A549 (cell line): ENCODE measurements around the gene EPOP. TPM values are rescaled to one million over a fixed set of nuclear protein-coding genes. Genes with fewer than 3 reads are reported as not detected.
A peak's percentile ranks its signal among the peaks of the same experiment; 100 is the strongest.

Experiments used
- ATAC-seq, 2 experiments: fragments of 200-7000 bp in 1 of 2; fragments of >200 bp in 1 of 2; cut with Nextera tagmentation in 1 of 2; cut with Tn5 transposase in 1 of 2; 3 replicates each; pipeline versions ENCODE4 v1.8.0 to v1.9.1; 2018 to 2020; ENCODE audit warnings: mild to moderate bottlenecking in 1 of 2, moderate library complexity in 1 of 2
- CTCF ChIA-PET: fragments of 300-600 bp; sonication (Branson Sonifier 250); formaldehyde crosslinking; extraction: SDS; loops from one replicate; lab custom pipeline; 2021; ENCODE audit warnings: antibody characterized with exemption, inconsistent platforms; lab: Yijun Ruan, JAX
- POLR2A ChIA-PET: fragments of 350-600 bp; formaldehyde crosslinking; extraction: SDS; loops from one replicate; lab custom pipeline; 2021; ENCODE audit warnings: antibody characterized with exemption, inconsistent platforms; lab: Yijun Ruan, JAX
- DNase-seq, 2 experiments: peaks; one replicate each; pipeline versions ENCODE4 v3.0.0 to v3.0.0-alpha.2; 2011 to 2016; ENCODE audit warnings: low read depth in 1 of 2, low spot score in 1 of 2
- FAIRE-seq: peaks from 2 replicates; lab custom pipeline; 2011; peaks lifted over from hg19 to GRCh38; lab: Jason Lieb, UNC
- H3K27ac ChIP-seq, 2 experiments: fragments of >200 bp; sonication (Bioruptor Twin); formaldehyde crosslinking; 3 replicates each; pipeline ENCODE4 v1.5.1; 2016 to 2017
- H3K4me1 ChIP-seq: fragments of >200 bp; sonication (Bioruptor Twin); formaldehyde crosslinking; 3 replicates; pipeline ENCODE4 v1.6.1; 2016
- H3K4me2 ChIP-seq: fragments of >200 bp; sonication (Bioruptor Twin); formaldehyde crosslinking; 3 replicates; pipeline ENCODE4 v1.6.1; 2016
- H3K4me3 ChIP-seq: fragments of >200 bp; sonication (Bioruptor Twin); formaldehyde crosslinking; 3 replicates; pipeline ENCODE4 v1.5.1; 2016
- H3K9me3 ChIP-seq: fragments of >200 bp; sonication (Bioruptor Twin); formaldehyde crosslinking; 3 replicates; pipeline ENCODE4 v1.6.1; 2016
- CBX8 ChIP-seq: fragments of 200-600 bp; sonication (generic); IDR thresholded peaks from 2 replicates; pipeline ENCODE4 v1.6.1; 2016
- CHD4 ChIP-seq: fragments of 200-600 bp; sonication (generic); IDR thresholded peaks from 2 replicates; pipeline ENCODE4 v1.6.1; 2016; ENCODE audit warnings: antibody characterized with exemption, mild to moderate bottlenecking, borderline replicate concordance
- CTCF ChIP-seq: fragments of >200 bp; sonication (Bioruptor Twin); formaldehyde crosslinking; IDR thresholded peaks from 3 replicates; pipeline ENCODE4 v1.5.1; 2016
- FOSL2 ChIP-seq, 2 experiments: fragments of 450-650 bp in 1 of 2; fragments of >200 bp in 1 of 2; sonication (Bioruptor Twin) in 1 of 2; formaldehyde crosslinking; IDR thresholded peaks; 2 replicates each; pipeline versions ENCODE4 v1.5.0 to v1.6.1; 2016 to 2020; ENCODE audit warnings: mild to moderate bottlenecking in 1 of 2, moderate library complexity in 1 of 2
- HEYL ChIP-seq: fragments of 250-450 bp; sonication (Bioruptor Pico); IDR thresholded peaks from 2 replicates; pipeline ENCODE4 v1.8.0; 2021; ENCODE audit warnings: mild to moderate bottlenecking, moderate library complexity
- HOXA7 ChIP-seq: fragments of 250-450 bp; sonication (Bioruptor Pico); IDR thresholded peaks from 2 replicates; pipeline ENCODE4 v1.5.0; 2020; ENCODE audit warnings: mild to moderate bottlenecking, moderate library complexity
- JUNB ChIP-seq: fragments of >200 bp; sonication (Bioruptor Twin); formaldehyde crosslinking; IDR thresholded peaks from 2 replicates; pipeline ENCODE4 v1.6.1; 2016
- KDM5A ChIP-seq: fragments of 200-600 bp; sonication (generic); IDR thresholded peaks from 2 replicates; pipeline ENCODE4 v1.6.1; 2016; ENCODE audit warnings: antibody characterized with exemption, mild to moderate bottlenecking
- MYC ChIP-seq: IDR thresholded peaks from 2 replicates; pipeline ENCODE4 v1.6.1; 2012; ENCODE audit warnings: mild to moderate bottlenecking, inconsistent platforms, low read length, improper control_type of control experiment, borderline replicate concordance
- NFE2L2 ChIP-seq: fragments of 150-350 bp; conservative IDR thresholded peaks from 2 replicates; pipeline ENCODE4 v1.6.1; 2014; ENCODE audit warnings: low read length
- NR3C1 ChIP-seq: fragments of >200 bp; sonication (Bioruptor Twin); formaldehyde crosslinking; IDR thresholded peaks from 3 replicates; pipeline ENCODE4 v1.6.1; 2017
- PHF8 ChIP-seq: fragments of 200-600 bp; sonication (generic); IDR thresholded peaks from 2 replicates; pipeline ENCODE4 v1.6.1; 2016; ENCODE audit warnings: low read depth, mild to moderate bottlenecking, antibody characterized with exemption, moderate library complexity, borderline replicate concordance
- POLR2A ChIP-seq: IDR thresholded peaks from 2 replicates; pipeline ENCODE4 v1.6.1; 2012; ENCODE audit warnings: mild to moderate bottlenecking, low read length
- RAD21 ChIP-seq, 2 experiments: fragments of >200 bp in 1 of 2; sonication (Bioruptor Twin) in 1 of 2; formaldehyde crosslinking in 1 of 2; IDR thresholded peaks in 1 of 2; conservative IDR thresholded peaks in 1 of 2; 2 replicates in 1 of 2; 3 replicates in 1 of 2; pipeline ENCODE4 v1.6.1; 2012 to 2018; ENCODE audit warnings: inconsistent platforms in 1 of 2
- RNF2 ChIP-seq: fragments of 200-600 bp; sonication (generic); IDR thresholded peaks from 2 replicates; pipeline ENCODE4 v1.6.1; 2016; ENCODE audit warnings: low read depth, mild to moderate bottlenecking, antibody characterized with exemption, moderate library complexity, borderline replicate concordance
- SMC3 ChIP-seq: fragments of >200 bp; sonication (Bioruptor Twin); formaldehyde crosslinking; IDR thresholded peaks from 3 replicates; pipeline ENCODE4 v1.6.1; 2018; ENCODE audit warnings: inconsistent platforms
- WGBS: methylation state at CpG from one replicate; pipeline ENCODE4 v1.1.6; 2017; ENCODE audit errors: missing lambda C conversion rate; 5-methylcytosine and 5-hydroxymethylcytosine counted together
- polyA plus RNA-seq, 4 experiments: library from polyadenylated mRNA; depleted of rRNA in 3 of 4; stranded (reverse); fragments of >200 nt; fragmentation: RNase III in 1 of 4; extraction: RNeasy Plus Mini Kit Qiagen cat#74134 plus additional on column Dnase treatment in 1 of 4; gene quantifications; 2 replicates in 3 of 4; 3 replicates in 1 of 4; pipeline ENCODE4 v1.2.3, GENCODE V29; 2011 to 2017
- TF ChIP-seq, protein P1 (sequence below): IDR thresholded peaks from 2 replicates; pipeline ENCODE4 v1.6.1; 2012

The EPOP gene
- polyA plus RNA-seq, 2 of the 4 experiments (the other 2 are of a cell fraction), result 5.1 to 12.1 TPM

GRCh38 chr17:38663125-38663751 lies 11.5 kb downstream of the EPOP start:
- POLR2A ChIA-PET, result interaction anchor here (0.9 to 1.5 kb wide), 2 partner anchors 79 to 105 kb away, joined by 4 to 7 read pairs; no protein-coding TSS in a partner anchor
- H3K27ac ChIP-seq, result 0 out of 6 replicates have a peak overlapping the region, but pooled peaks of 1 of the 2 experiments have one; percentile 15
- 14% methylated on average over 9 of the region's 9 CpGs for WGBS
- FAIRE-seq, result no peak
- no peak for TF ChIP-seq RNF2
- no peak for TF ChIP-seq FOSL2 (IDR thresholded peaks at IDR 0.05)
- TF ChIP-seq FOSL2 (CRISPR knock-in tag; IDR thresholded peaks at IDR 0.05), result peak; percentile 48; the same call in 1 of the 2 replicates
- TF ChIP-seq NFE2L2, result no peak
- peak; percentile 91 for TF ChIP-seq CTCF
- TF ChIP-seq, protein P1, sequence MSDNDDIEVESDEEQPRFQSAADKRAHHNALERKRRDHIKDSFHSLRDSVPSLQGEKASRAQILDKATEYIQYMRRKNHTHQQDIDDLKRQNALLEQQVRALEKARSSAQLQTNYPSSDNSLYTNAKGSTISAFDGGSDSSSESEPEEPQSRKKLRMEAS, result peak; percentile 84
- peak; percentile 79 for TF ChIP-seq MYC
- TF ChIP-seq SMC3, result peak; percentile 53; the same call in 2 of the 3 replicates
- peak; percentile 71 to 78 for TF ChIP-seq RAD21 (conservative IDR thresholded peaks at IDR 0.05 in 1 of 2, IDR thresholded peaks at IDR 0.05 in 1 of 2)
- no peak for TF ChIP-seq POLR2A
- TF ChIP-seq, all 56 proteins: peak for 6
- Histone ChIP-seq H3K4me1 (0 out of 3 replicates have a peak, but pooled peaks cover 2% of the 10 kb centered on the region), H3K4me2 (0 out of 3 replicates have a peak overlapping the region, but pooled peaks have one; percentile 5), H3K4me3 (no peak overlapping the region), H3K9me3 (no peaks in the 10 kb centered on the region)
- ATAC-seq (peak; percentile 96 to 97), DNase-seq (peak; percentile 88 to 94)
- CTCF ChIA-PET, result interaction anchor here (0.6 to 26.0 kb wide), 52 partner anchors 10 to 341 kb away, joined by 3 to 435 read pairs (median 5); partner anchors contain the start of genes EPOP and SRCIN1

- CTCF ChIA-PET, result interaction anchor here (0.8 to 26.0 kb wide), 11 partner anchors 7 to 311 kb away, joined by 3 to 435 read pairs (median 4); partner anchors contain the start of gene EPOP
Observed at GRCh38 chr17:38660097-38661025, 14.4 kb downstream of the EPOP start.

More at GRCh38 chr17:38660097-38661025, 14.4 kb downstream of the EPOP start:
- 0 out of 3 replicates have a peak, but pooled peaks cover 2% of the 10 kb centered on the region for H3K4me1 ChIP-seq
- no peak for ATAC-seq
- 75% methylated on average over 16 of the region's 16 CpGs for WGBS
- H3K4me3 ChIP-seq, result no peak overlapping the region
- no peaks in the 10 kb centered on the region for H3K9me3 ChIP-seq
- DNase-seq, result no peak
- POLR2A ChIA-PET, result no interaction called here
- H3K27ac ChIP-seq, result no peak overlapping the region
- no peak overlapping the region for H3K4me2 ChIP-seq
- FAIRE-seq, result no peak
- TF ChIP-seq NR3C1 (no peak), FOSL2 (IDR thresholded peaks at IDR 0.05) (no peak), FOSL2 (CRISPR knock-in tag; IDR thresholded peaks at IDR 0.05) (no peak), CHD4 (no peak), PHF8 (no peak), RAD21 (conservative IDR thresholded peaks at IDR 0.05 in 1 of 2, IDR thresholded peaks at IDR 0.05 in 1 of 2) (no peak), KDM5A (no peak), HOXA7 (no peak), CTCF (no peak), CBX8 (no peak), JUNB (no peak), HEYL (no peak)
- TF ChIP-seq, protein P1, result no peak
